Progenitor cell of endocrine pancreas (in vitro differentiated cells): Measurements from ENCODE around the gene MECP2. TPM values are rescaled to one million over a fixed set of nuclear protein-coding genes. Genes with fewer than 3 reads are reported as not detected.

ENCODE experiments used
- DNase-seq: peaks from one replicate; pipeline ENCODE4 v3.0.0; 2021; ENCODE audit warnings: low spot score; ENCODE audit not compliant: unreplicated experiment
- H3K27ac Mint-ChIP-seq: 2 replicates; pipeline ENCODE4 v1.8.0; 2021; ENCODE audit warnings: mild to moderate bottlenecking, moderate library complexity, mixed read lengths
- H3K27me3 Mint-ChIP-seq: 2 replicates; pipeline ENCODE4 v1.8.0; 2021; ENCODE audit warnings: mixed read lengths
- H3K36me3 Mint-ChIP-seq: 2 replicates; pipeline ENCODE4 v1.8.0; 2022; ENCODE audit warnings: mixed read lengths; ENCODE audit not compliant: insufficient read depth
- H3K4me1 Mint-ChIP-seq: 2 replicates; pipeline ENCODE4 v1.8.0; 2021; ENCODE audit warnings: low read depth, mixed read lengths
- H3K4me3 Mint-ChIP-seq: 2 replicates; pipeline ENCODE4 v1.8.0; 2021; ENCODE audit warnings: low read depth, mild to moderate bottlenecking, moderate library complexity, mixed read lengths
- H3K9me3 Mint-ChIP-seq: 2 replicates; pipeline ENCODE4 v1.8.0; 2021; ENCODE audit warnings: low read depth, mixed read lengths
- total RNA-seq: library from RNA; stranded (reverse); gene quantifications from 2 replicates; pipeline ENCODE4 v1.2.1, GENCODE V29; 2021
- TF ChIP-seq, protein P1 (sequence below): fragments of 200-600 bp; sonication (generic); IDR thresholded peaks from one replicate; pipeline ENCODE4 v1.5.0; 2021; ENCODE audit warnings: antibody characterized with exemption, mild to moderate bottlenecking; ENCODE audit not compliant: unreplicated experiment

Gene MECP2
- total RNA-seq, 1 donor from 2014 or later: 47.6 TPM

DNA sequence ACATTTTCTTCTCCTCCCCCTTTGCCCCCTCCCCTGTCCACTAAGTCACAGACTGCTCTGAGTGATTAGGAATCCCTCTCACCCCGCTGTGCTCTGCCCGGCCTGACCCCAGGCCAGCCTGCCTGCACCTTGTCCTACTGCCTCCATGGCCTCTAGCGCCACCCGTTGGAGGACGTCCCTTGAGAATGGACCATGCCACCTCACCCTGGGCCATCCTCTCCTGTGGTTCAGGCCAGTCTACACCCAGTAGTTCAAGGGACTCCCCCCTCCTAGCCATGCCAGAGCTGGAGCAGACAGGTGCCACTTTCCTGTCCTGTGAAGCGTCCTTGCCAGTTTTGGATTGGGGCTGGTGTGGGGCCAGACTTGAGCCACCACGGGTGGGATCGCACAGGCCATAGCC is 68.1 kb downstream of the MECP2 start:
- no peak for DNase-seq
- TF ChIP-seq, protein P1, sequence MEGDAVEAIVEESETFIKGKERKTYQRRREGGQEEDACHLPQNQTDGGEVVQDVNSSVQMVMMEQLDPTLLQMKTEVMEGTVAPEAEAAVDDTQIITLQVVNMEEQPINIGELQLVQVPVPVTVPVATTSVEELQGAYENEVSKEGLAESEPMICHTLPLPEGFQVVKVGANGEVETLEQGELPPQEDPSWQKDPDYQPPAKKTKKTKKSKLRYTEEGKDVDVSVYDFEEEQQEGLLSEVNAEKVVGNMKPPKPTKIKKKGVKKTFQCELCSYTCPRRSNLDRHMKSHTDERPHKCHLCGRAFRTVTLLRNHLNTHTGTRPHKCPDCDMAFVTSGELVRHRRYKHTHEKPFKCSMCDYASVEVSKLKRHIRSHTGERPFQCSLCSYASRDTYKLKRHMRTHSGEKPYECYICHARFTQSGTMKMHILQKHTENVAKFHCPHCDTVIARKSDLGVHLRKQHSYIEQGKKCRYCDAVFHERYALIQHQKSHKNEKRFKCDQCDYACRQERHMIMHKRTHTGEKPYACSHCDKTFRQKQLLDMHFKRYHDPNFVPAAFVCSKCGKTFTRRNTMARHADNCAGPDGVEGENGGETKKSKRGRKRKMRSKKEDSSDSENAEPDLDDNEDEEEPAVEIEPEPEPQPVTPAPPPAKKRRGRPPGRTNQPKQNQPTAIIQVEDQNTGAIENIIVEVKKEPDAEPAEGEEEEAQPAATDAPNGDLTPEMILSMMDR: no peak
- Mint-ChIP-seq H3K36me3 (peaks cover 6% of the 10 kb centered on the region), H3K9me3 (no peaks in the 10 kb centered on the region), H3K27me3 (no peaks in the 10 kb centered on the region), H3K27ac (no peak overlapping the region), H3K4me3 (no peak overlapping the region), H3K4me1 (no peaks in the 10 kb centered on the region)

DNA sequence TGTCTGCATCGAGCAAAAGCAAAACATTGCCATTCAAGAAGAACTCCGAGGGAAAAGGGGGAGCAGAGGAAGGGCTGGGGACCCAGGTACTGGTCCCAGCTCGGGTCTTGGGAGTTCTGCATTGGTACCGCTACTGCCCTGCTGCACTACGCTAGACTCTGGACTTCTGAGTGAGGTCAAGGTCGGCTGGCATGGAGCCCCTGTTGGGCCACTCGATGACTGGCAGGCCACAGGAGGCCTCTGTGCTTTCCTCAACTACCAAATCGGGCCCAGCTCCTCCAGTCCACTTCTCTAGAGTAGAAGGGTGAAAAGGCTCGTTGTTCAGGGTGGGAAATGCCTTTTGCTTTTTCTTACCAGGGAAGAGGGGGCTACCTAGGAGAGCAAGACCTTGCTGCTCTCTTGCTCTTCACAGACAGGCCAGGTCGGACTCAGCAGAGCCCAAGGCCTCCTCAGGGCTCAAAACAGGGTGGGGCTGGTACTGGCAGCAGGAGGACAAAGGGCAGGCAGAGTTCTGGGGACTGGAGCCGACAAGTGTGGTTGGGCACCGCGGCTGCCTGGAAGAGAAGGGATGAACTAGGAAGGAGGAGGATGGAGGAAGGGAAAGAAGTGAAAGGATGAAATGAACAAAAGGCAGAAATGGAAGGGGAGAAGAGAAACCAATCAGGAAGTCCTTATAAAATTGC is 68.9 kb downstream of the MECP2 start:
- Mint-ChIP-seq H3K36me3 (peaks cover 6% of the 10 kb centered on the region), H3K27ac (peak overlapping the region; percentile 62), H3K4me1 (peaks cover 1% of the 10 kb centered on the region), H3K4me3 (no peak overlapping the region), H3K27me3 (no peaks in the 10 kb centered on the region), H3K9me3 (no peaks in the 10 kb centered on the region)
- no peak for DNase-seq
- TF ChIP-seq, protein P1: no peak

DNA sequence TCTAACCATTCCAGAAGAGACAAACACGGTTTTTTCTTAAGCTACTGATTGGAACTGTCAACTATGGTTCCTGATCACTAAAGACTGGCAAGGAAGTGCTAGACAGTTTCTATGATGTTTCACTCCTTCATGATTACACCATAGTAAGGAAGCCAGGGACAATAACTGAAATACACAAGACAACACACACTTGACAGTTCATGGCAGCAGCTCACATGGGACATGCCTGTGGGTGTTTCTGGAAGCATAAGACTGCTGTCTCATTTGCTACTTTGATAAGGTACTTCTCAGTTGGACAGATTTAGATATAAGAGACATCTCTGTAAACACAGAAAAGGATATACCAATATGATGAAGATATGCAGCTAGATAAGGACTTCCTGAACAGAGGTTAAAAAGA is 69.5 kb downstream of the MECP2 start:
- H3K4me3 Mint-ChIP-seq: no peak overlapping the region
- H3K4me1 Mint-ChIP-seq: peaks cover 6% of the 10 kb centered on the region
- H3K27ac Mint-ChIP-seq: no peak overlapping the region
- no peaks in the 10 kb centered on the region for H3K27me3 Mint-ChIP-seq
- H3K36me3 Mint-ChIP-seq: peaks cover 6% of the 10 kb centered on the region
- no peak for DNase-seq
- TF ChIP-seq, protein P1: no peak
- peaks cover 2% of the 10 kb centered on the region for H3K9me3 Mint-ChIP-seq

DNA sequence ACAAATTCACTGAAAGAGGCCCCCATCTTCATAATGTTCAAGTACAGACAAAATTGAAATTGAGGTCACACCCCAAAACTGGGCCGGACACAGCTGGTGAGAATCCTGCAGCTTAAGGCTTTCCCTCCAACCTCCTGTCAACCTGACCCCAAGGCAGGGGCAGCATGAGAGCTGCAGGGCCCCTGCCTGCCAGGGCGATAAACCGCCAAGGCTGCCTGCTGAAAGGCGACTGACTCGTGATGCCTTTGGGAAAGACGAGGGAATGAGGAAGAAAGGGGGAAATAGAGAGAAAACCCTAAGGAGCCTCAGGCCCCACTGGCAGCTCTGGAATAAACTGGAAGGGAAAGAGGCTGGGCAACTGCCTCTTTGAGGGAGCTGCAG is 70.5 kb downstream of the MECP2 start:
- no peak overlapping the region for H3K27ac Mint-ChIP-seq

DNA sequence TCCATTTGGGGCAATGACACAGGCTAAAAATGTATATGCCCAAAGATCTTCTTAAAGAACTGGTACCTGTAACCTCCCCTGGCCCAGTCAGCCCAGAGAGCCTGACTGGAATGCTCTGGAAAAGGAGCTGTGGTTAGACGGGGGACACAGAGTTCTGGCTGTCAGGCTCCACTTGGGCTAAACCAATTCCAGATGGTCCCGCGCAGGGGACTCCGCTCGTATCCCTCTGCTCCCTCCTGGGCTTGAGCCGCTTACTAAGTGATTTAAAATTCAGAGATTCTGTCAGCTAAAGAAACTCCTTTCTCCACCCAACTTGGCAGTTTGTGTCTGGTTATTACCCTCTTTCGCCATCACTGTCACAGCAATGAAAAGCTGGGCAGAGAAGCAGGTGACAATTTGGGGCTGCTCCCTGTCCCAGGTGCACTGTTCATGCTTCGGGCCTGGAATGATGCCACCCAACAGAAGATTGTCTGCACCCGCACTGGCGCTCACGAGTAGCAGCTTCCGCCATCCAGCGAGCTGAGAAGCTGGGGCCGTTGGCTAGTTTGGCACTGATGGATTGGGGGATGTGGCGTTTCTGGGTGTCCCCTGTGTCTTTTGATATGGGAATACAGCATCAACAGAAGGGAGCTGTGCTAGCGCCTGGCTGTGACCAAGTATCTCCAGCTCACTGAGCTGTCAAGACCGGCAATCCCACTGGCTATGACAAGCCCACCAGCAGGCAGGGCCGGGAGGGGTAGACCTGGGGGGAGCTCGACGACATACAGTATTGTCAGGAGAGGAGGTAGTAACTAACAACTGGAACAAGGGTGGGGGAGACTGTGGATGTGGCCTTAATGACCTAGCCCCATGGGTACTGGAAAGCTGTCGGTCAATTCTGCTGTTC is 71.1 kb downstream of the MECP2 start:
- H3K27ac Mint-ChIP-seq: no peak overlapping the region
- peaks cover 12% of the 10 kb centered on the region for H3K4me1 Mint-ChIP-seq
- no peaks in the 10 kb centered on the region for H3K27me3 Mint-ChIP-seq
- peaks cover 2% of the 10 kb centered on the region for H3K36me3 Mint-ChIP-seq
- H3K9me3 Mint-ChIP-seq: peaks cover 4% of the 10 kb centered on the region
- TF ChIP-seq, protein P1: no peak
- DNase-seq: no peak
- H3K4me3 Mint-ChIP-seq: no peak overlapping the region

More for the DNA sequence above, 70.5 kb downstream of the MECP2 start:
- no peak for DNase-seq
- H3K4me1 Mint-ChIP-seq: peaks cover 12% of the 10 kb centered on the region
- H3K27me3 Mint-ChIP-seq: no peaks in the 10 kb centered on the region
- no peak overlapping the region for H3K4me3 Mint-ChIP-seq
- peaks cover 3% of the 10 kb centered on the region for H3K36me3 Mint-ChIP-seq
- peaks cover 4% of the 10 kb centered on the region for H3K9me3 Mint-ChIP-seq
- TF ChIP-seq, protein P1: no peak
